GM12878 (cell line): ENCODE data around the gene VCX. TPM values are rescaled to one million over a fixed set of nuclear protein-coding genes. Genes with fewer than 3 reads are reported as not detected.

Experiments used
- ATAC-seq: fragments of 200-7000 bp; cut with Tn5 transposase; 3 replicates; pipeline ENCODE4 v1.9.1; 2020; ENCODE audit warnings: mild to moderate bottlenecking, moderate library complexity
- BruUV-seq: library from RNA; stranded (reverse); fragments of 400-500 nt; replicated peaks from 2 replicates; lab custom pipeline; 2021; lab: Mats Ljungman, UMichigan
- CTCF ChIA-PET: fragments of 300-600 bp; sonication (Branson Sonifier 250); formaldehyde crosslinking; extraction: SDS; loops from one replicate; lab custom pipeline; 2021; ENCODE audit warnings: inconsistent platforms; lab: Yijun Ruan, JAX
- POLR2A ChIA-PET: fragments of 350-600 bp; formaldehyde crosslinking; extraction: SDS; loops from one replicate; lab custom pipeline; 2021; ENCODE audit warnings: inconsistent platforms; lab: Charles Lee
- RAD21 ChIA-PET: fragments of 300-600 bp; sonication (Branson Sonifier 250); formaldehyde crosslinking; loops from one replicate; lab custom pipeline; 2023; ENCODE audit warnings: antibody characterized with exemption; ENCODE audit not compliant: unreplicated experiment; lab: Charles Lee
- SMC1A ChIA-PET: fragments of 300-600 bp; sonication (Branson Sonifier 250); formaldehyde crosslinking; loops from one replicate; lab custom pipeline; 2023; ENCODE audit not compliant: unreplicated experiment, uncharacterized antibody; lab: Charles Lee
- DNase-seq: peaks from one replicate; pipeline ENCODE4 v3.0.0-alpha.2; 2011; ENCODE audit warnings: low read depth, low spot score
- FAIRE-seq: peaks from 3 replicates; lab custom pipeline; 2011; peaks lifted over from hg19 to GRCh38; lab: Jason Lieb, UNC
- H2AFZ ChIP-seq: 2 replicates; pipeline ENCODE4 v1.6.0; 2011; ENCODE audit warnings: low read depth, low read length, control low read depth; ENCODE audit not compliant: control insufficient read depth
- H3K27ac ChIP-seq: 2 replicates; pipeline ENCODE4 v1.5.1; 2011; ENCODE audit warnings: control low read depth; ENCODE audit not compliant: control insufficient read depth, insufficient read depth
- H3K27me3 ChIP-seq, 2 experiments: replicated peaks in 1 of 2; 2 replicates each; pipeline versions ENCODE4 v1.6.0 to v1.6.1; 2011; ENCODE audit warnings: low read length in 1 of 2; ENCODE audit not compliant: control insufficient read depth in 2 of 2, insufficient read depth in 2 of 2
- H3K36me3 ChIP-seq, 2 experiments: 2 replicates each; pipeline ENCODE4 v1.5.1; 2011; ENCODE audit warnings: low read length in 1 of 2; ENCODE audit not compliant: control insufficient read depth in 2 of 2, insufficient read depth in 2 of 2
- H3K4me1 ChIP-seq: 2 replicates; pipeline ENCODE4 v1.6.1; 2011; ENCODE audit warnings: mild to moderate bottlenecking, low read length, moderate library complexity, mixed read lengths; ENCODE audit not compliant: control insufficient read depth, insufficient read depth
- H3K4me2 ChIP-seq: 2 replicates; pipeline ENCODE4 v1.6.0; 2011; ENCODE audit warnings: control low read depth; ENCODE audit not compliant: control insufficient read depth, insufficient read depth
- H3K4me3 ChIP-seq: fragments of 200-600 bp; sonication (generic); 2 replicates; pipeline ENCODE4 v1.5.1; 2016
- H3K79me2 ChIP-seq: 2 replicates; pipeline ENCODE4 v1.6.0; 2011; ENCODE audit warnings: low read length; ENCODE audit not compliant: control insufficient read depth, insufficient read depth
- H3K9ac ChIP-seq: 2 replicates; pipeline ENCODE4 v1.8.0; 2011; ENCODE audit warnings: low read length, control low read depth, mixed read lengths; ENCODE audit not compliant: control insufficient read depth, insufficient read depth
- H3K9me3 ChIP-seq: replicated peaks from 3 replicates; pipeline ENCODE4 v1.5.1; 2011; ENCODE audit warnings: mild to moderate bottlenecking, low read length; ENCODE audit not compliant: control insufficient read depth, insufficient read depth
- H4K20me1 ChIP-seq: 2 replicates; pipeline ENCODE4 v1.6.0; 2011; ENCODE audit not compliant: control insufficient read depth, insufficient read depth
- KLF5 ChIP-seq: fragments of 450-650 bp; IDR thresholded peaks from 2 replicates; pipeline ENCODE4 v1.6.1; 2014; ENCODE audit warnings: mild to moderate bottlenecking; ENCODE audit not compliant: partially characterized antibody
- MTA2 ChIP-seq: fragments of 450-650 bp; IDR thresholded peaks from 2 replicates; pipeline ENCODE4 v1.6.1; 2016; ENCODE audit warnings: low read depth, mild to moderate bottlenecking, moderate library complexity
- PKNOX1 ChIP-seq: fragments of 450-650 bp; IDR thresholded peaks from 2 replicates; pipeline ENCODE4 v1.6.1; 2016; ENCODE audit warnings: mild to moderate bottlenecking
- WGBS: methylation state at CpG from one replicate; pipeline ENCODE4 v1.1.6; 2016; ENCODE audit warnings: low lambda C conversion rate; ENCODE audit not compliant: insufficient replicate concordance, insufficient coverage; ENCODE audit errors: missing lambda C conversion rate; 5-methylcytosine and 5-hydroxymethylcytosine counted together
- in situ Hi-C: fragments of 300-500 bp; cut with MboI; formaldehyde crosslinking; loops from 9 replicates; pipeline ENCODE4 v1.14.3; 2018; ENCODE audit warnings: mixed read lengths
- intact Hi-C: fragments of 100-400 bp; cut with micrococcal nuclease; formaldehyde crosslinking; loops from one replicate; pipeline ENCODE4 v1.14.2; 2022; ENCODE audit not compliant: unreplicated experiment
- polyA plus RNA-seq, 11 experiments: library from polyadenylated mRNA; depleted of rRNA in 4 of 11; unstranded in 6 of 11; stranded (reverse) in 5 of 11; fragments of >200 nt; fragmentation: Nextera tagmentation in 4 of 11; fragmentation: Illumina TruSeq in 1 of 11; extraction: Ambion mirVana in 4 of 11; extraction: Trizol in 1 of 11; gene quantifications; 1 replicate in 1 of 11; 2 replicates in 10 of 11; pipeline versions ENCODE4 v1.2.1 to v1.2.3, GENCODE V29; 2011 to 2016; ENCODE audit warnings: inconsistent platforms in 2 of 11, missing spikeins in 2 of 11, low read depth in 1 of 11
- total RNA-seq, 4 experiments: library from RNA; depleted of rRNA in 3 of 4; stranded (reverse); fragments of >200 nt in 3 of 4; fragmentation: Illumina TruSeq in 1 of 4; extraction: Trizol in 1 of 4; gene quantifications; 2 replicates each; pipeline versions ENCODE4 v1.2.1 to v1.2.3, GENCODE V29; 2013 to 2021

VCX gene
- total and polyA plus RNA-seq, 10 of the 15 experiments (the other 5 are each of a cell fraction or from before 2014, with no cell fraction given), result 0.10 to 0.23 (median 0.18) TPM; not detected in 7

GRCh38 chrX:7841084-7841805 lies 1.7 kb upstream of the VCX start:
- intact Hi-C loops, result no loop called here

GRCh38 chrX:7852166-7852565 lies 9.2 kb downstream of the VCX start:
- no TSS peak for BruUV-seq
- CTCF ChIA-PET, result no interaction called here
- in situ Hi-C loops, result no loop called here
- ATAC-seq, result no peak
- intact Hi-C loops, result no loop called here
- Histone ChIP-seq H3K4me1 (no peaks in the 10 kb centered on the region), H3K4me2 (no peak overlapping the region), H3K9me3 (no peaks in the 10 kb centered on the region), H3K27me3 (no peaks in the 10 kb centered on the region), H4K20me1 (no peaks in the 10 kb centered on the region), H3K36me3 (no peaks in the 10 kb centered on the region), H3K4me3 (no peak overlapping the region), H2AFZ (no peak overlapping the region), H3K79me2 (no peaks in the 10 kb centered on the region), H3K27ac (no peak overlapping the region), H3K9ac (no peak overlapping the region)
- SMC1A ChIA-PET, result no interaction called here
- no peak for TF ChIP-seq PKNOX1
- POLR2A ChIA-PET, result no interaction called here
- WGBS, result 0% methylated on average over 1 of the region's 1 CpG
- RAD21 ChIA-PET, result no interaction called here
- FAIRE-seq, result no peak
- DNase-seq, result no peak

More at GRCh38 chrX:7841084-7841805, 1.7 kb upstream of the VCX start:
- Histone ChIP-seq H3K9ac (no peak overlapping the region), H3K27me3 (no peaks in the 10 kb centered on the region), H3K27ac (no peak overlapping the region)
- SMC1A ChIA-PET, result interaction anchor here (0.6 kb wide), 1 partner anchor 391 kb away, joined by 3 read pairs; no protein-coding TSS in a partner anchor
- BruUV-seq, result no TSS peak
- TF ChIP-seq KLF5 (no peak), MTA2 (0 out of 2 replicates have a peak, but pooled peaks have one; percentile 29)
- TF ChIP-seq, all 136 proteins: peak for 1
- in situ Hi-C loops, result no loop called here
- ChIA-PET POLR2A (interaction anchor here (0.6 kb wide), 1 partner anchor 452 kb away, joined by 3 read pairs; no protein-coding TSS in a partner anchor), RAD21 (no interaction called here), CTCF (no interaction called here)
- no peaks in the 10 kb centered on the region for H3K79me2 ChIP-seq
- no peaks in the 10 kb centered on the region for H3K36me3 ChIP-seq
- FAIRE-seq, result no peak
- DNase-seq, result no peak
- H3K4me3 ChIP-seq, result no peak overlapping the region
- no peak overlapping the region for H3K4me2 ChIP-seq
- ATAC-seq, result peak; percentile 68
- no peaks in the 10 kb centered on the region for H3K4me1 ChIP-seq
- H2AFZ ChIP-seq, result no peak overlapping the region
- H3K9me3 ChIP-seq, result no peaks in the 10 kb centered on the region
- WGBS, result 0% methylated on average over 3 of the region's 3 CpGs
- H4K20me1 ChIP-seq, result no peaks in the 10 kb centered on the region
